Right ventricle myocardium inferior (tissue), 1 donor: ENCODE measurements around the gene TMEM163. TPM values are rescaled to one million over a fixed set of nuclear protein-coding genes. Genes with fewer than 3 reads are reported as not detected.

ENCODE experiments used
- ATAC-seq: fragments of 200-7000 bp; cut with Tn5 transposase; one replicate; pipeline ENCODE4 v1.9.1; 2020; ENCODE audit warnings: mild to moderate bottlenecking, moderate library complexity
- DNase-seq: peaks from one replicate; pipeline ENCODE4 v3.0.0; 2021; ENCODE audit errors: missing footprints
- intact Hi-C: fragments of 100-400 bp; cut with DNase I; formaldehyde crosslinking; loops from one replicate; pipeline ENCODE4 v1.11.0; 2022
- total RNA-seq: library from RNA; stranded (reverse); fragmentation: NEBNext Ultra II Directional; extraction: Animal tissue kit (Norgen Biotek cat#: 25700); gene quantifications from one replicate; pipeline ENCODE4 v1.2.1, GENCODE V29; 2021
- donor health status: DM: no; HTN: yes; CAD: no; lungs with severe emphysema.

TMEM163 gene
- total RNA-seq, 1 donor from 2014 or later = 0.46 TPM

DNA sequence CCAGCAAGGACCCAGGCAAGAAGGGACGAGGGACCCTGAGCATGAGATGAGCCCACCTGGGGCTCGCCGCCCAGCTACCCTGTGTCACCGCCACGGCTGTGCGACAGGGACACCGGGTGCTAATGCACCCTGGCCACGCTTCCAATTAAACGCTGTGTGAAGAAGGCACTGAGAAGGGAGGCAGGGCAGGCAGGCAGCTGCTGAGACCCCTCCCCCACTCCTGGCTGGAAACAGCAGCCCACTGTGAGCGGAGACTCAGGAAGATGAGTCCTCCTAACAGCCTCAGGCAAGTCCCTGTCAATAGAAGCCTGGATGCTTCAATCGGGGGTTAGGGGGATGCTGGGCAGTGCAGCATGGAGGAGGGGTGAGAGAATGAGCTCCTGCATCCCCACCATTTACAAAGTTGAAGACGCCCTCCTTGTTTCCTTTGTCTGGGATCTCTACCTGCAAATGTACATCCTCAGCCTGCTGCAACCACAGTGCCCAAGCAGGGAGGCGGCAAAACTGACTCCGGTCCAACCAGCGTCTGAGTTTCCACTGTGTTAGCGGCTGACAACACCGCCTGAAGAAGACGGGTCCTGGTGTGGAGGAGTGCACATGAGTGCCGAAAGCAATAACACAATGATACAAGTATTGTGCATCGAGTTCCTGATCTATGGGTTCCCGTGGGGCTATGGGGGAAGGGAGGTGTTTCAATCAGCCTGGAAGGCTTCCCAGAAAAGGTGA, 12.8 kb downstream of the TMEM163 start:
- ATAC-seq = no peak
- intact Hi-C loops = no loop called here
- peak; percentile 65 for DNase-seq

DNA sequence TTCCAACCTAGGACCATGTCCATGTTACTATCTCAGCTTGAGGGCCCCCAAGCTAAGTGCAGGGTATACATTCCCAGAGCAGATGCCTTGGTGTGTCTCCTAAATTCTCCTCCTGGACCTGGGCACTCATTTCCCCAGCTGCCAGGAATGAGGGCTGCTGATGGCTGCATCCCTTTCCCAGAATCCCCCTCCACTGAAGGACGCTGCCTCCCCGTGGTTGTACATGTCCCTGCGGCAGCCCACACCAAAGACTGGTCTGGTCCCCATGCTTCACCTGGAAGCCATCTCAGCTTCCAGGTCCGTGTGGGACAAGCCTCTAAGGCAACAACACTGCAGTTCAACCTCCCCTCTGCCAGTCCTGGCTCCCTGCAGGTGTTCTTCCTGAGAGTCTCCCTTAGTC, 14.6 kb downstream of the TMEM163 start:
- intact Hi-C loops = no loop called here
- DNase-seq (no peak), ATAC-seq (no peak)

DNA sequence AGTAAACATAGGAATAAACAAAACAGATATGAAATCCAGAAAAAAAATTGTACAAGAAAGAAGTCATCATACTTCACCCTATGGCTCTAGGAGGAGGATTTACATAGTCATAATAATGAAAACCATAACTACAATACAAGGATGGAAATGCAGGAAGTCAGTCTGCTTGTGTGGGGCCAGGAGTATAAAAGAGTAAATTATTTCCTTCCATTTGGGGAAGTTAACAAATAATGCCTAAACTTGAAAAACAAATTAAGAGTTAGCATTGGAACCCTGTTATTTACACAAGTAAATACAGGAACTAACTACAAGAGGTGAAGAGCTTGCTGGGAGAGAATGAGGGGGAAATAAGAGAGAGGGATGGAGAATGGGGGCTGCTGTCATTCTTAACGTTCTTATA, 15.4 kb downstream of the TMEM163 start:
- intact Hi-C loops = no loop called here
- DNase-seq = no peak
- no peak for ATAC-seq

DNA sequence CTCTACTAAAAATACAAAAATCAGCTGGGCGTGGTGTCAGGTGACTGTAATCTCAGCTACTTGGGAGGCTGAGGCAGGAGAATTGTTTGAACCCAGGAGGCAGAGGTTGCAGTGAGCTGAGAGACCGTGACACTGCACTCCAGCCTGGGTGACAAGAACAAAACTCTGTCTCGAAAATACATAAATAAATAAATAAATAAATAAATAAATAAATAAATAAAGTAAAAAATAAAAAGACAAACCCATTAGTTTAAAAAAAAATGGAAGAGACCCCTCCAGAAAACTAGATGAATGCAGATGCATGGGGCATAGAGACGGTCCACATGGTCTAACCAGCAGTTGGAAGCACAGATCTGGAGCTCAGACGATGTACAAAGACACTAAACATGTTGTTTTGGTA, 18.1 kb downstream of the TMEM163 start:
- ATAC-seq = no peak
- intact Hi-C loops = no loop called here

DNA sequence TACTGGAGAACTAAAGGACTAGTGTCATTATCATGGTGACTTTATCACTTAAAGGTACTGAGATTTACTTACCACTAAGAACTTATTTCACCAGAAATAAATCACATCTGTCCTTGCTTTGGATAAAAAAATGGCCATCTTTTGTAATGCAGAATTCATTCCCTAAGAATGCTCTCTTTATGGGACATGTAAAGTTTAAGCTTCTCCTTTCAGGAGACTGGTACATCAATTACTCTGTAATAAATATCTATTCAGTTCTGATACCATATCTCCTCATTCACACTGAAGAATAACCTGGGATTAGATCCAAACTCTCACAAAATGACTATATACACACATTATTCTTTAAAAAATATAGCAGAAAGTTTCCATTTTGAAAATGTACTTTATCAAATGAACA, 24.4 kb downstream of the TMEM163 start:
- DNase-seq (no peak), ATAC-seq (no peak)
- intact Hi-C loops = no loop called here

More for the DNA sequence above, 18.1 kb downstream of the TMEM163 start:
- no peak for DNase-seq

DNA sequence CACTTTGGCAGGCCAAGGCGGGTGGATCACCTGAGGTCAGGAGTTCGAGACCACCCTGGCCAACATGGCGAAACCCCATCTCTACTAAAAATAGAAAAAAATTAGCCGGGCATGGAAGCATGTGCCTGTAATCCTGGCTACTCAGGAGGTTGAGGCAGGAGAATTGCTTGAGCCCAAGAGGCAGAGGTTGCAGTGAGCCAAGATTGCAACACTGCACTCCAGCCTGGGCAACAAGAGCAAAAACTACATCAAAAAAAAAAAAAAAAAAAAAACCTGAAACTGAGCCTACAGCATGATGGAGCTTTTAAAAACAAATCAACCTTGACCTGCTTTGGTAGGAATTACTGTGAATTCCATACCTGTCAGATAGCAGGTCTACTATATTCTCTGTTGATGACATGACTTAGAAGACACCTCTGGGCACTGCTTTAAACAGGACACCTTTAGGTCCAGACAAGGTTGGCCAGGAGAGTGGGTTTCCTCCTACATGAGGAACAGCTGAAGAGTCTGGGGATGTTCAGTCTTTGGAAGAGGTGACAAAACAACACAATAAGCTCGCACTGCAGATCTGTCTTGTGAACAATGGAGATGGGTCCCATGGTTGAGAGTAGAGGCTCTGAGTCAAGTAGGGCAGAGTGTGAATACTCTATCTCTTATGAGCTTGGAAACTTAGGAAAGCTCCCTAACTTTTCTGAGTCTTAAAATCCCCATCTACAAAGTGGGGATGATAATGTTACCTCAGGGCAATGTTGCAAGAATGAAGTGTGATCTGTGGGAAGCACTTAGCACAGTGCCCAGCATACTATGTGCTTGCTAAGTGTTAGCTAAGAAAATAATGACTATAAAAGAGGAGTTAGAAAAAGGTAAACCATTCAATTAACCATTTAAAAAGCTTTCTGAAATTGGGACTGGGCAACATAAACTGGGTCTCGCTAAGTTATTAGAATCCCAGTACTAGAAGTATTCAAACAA, 25.2 kb downstream of the TMEM163 start:
- DNase-seq = no peak
- no peak for ATAC-seq
- intact Hi-C loops = no loop called here

DNA sequence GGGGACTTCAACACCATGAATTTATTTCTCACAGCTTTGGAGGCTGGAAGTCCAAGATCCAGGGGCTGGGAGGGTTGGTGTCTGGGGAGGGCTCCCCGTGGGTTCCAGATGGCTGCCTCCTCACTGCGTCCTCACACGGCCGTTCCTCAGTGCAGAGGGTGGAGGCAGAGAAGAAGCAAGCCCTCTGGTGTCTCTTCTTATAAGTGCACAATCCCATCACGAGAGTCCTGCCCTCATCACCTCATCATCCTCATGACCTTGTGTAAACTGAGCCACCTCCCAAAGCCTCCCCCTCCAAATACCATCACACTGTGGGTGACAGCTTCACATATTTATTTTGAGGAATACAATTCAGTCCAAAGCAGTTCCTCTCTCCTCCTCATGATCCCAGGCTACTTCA, 26.3 kb downstream of the TMEM163 start:
- DNase-seq (no peak), ATAC-seq (no peak)
- intact Hi-C loops = no loop called here

DNA sequence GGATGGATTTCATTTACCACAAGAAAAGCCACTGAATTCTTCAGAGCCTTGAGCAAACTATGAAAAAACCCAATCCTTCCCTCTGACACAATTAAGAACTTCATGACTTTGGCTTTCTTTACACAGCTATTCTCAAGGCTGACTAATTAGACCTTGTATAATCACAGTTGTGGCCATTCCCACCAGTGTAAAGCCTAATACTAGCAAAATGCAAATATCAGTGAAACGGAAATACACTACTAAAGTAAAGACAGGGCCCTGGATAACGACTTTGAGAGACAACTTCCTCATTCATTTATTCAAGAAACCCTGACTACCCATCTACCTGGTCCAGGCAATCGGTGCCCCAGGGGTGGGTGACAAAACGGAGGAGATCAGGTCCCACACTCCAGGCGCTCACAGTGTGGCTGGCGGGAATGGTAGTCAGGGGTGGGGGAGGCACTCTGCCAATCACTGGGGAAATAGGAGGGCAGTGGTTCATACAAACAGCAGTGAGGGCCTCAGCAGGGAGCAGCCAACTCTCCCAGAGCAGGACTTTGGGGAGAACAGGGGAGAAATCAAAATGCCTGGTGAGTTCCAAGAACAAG, 28.1 kb downstream of the TMEM163 start:
- no peak for ATAC-seq
- no peak for DNase-seq
- intact Hi-C loops = no loop called here

DNA sequence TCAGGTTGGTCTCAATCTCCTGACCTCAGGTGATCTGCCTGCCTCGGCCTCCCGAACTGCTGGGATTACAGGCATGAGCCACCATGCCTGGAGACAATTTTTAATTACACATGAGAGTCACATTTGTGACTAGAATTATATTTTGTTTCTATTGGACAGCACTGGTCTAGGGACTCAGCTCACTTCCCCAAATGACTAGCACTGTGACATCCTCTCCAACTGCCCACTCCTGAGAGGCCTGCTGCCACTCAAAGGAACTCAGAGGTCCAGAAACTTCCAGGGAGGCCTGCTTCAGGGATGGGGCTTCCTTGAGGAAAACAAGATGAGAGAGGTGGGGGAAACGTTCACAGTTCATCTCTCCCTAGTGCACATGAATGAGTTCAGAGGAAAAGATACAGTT, 29.5 kb downstream of the TMEM163 start:
- intact Hi-C loops = no loop called here
- ATAC-seq = no peak

DNA sequence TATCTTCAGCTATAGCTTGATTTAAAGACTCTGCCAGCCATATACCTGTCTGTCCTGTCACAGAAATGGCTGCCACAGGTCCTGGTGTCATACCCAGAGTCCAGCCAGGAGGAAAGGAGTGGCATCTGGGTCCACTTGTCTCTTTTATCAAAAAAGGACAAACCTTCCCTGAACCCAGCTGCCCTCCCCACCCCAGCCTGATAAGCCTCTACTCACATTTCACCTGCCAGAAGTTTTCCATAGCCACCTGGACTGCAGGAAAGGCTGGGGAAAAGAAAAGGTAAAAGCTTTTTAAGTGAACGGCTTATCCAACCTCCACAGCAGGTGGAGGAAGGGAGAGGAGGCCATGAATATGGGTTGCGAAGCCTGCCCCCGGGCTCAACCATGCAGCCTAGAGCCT, 32.8 kb downstream of the TMEM163 start:
- intact Hi-C loops = no loop called here
- DNase-seq = no peak
- ATAC-seq = no peak

More for the DNA sequence above, 29.5 kb downstream of the TMEM163 start:
- no peak for DNase-seq

DNA sequence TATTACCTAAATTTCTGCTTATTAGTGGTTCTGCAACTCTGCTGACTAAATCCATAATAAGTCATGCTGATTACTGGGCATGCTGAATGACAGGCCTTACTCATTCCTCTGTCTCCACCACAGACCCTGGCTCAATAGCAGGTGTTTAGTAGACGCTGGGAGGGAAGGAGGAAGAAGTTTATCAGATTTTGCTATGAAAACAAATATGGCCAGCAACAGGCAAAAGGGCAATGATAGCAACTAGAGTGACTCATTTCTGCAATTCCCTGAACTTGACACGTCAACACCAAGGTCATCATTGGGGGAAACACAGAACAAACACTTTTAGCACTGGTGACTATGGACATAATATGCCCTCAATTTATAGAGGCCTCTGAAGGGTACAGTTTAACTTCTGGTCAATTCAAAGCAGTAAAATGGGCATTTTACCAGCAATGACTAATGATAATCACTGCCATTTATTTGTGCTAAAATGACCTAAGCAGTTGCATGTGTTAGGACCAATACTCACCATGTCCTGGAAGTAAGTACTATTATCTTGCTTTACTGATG, 35.2 kb downstream of the TMEM163 start:
- no peak for DNase-seq
- no peak for ATAC-seq
- intact Hi-C loops = no loop called here

DNA sequence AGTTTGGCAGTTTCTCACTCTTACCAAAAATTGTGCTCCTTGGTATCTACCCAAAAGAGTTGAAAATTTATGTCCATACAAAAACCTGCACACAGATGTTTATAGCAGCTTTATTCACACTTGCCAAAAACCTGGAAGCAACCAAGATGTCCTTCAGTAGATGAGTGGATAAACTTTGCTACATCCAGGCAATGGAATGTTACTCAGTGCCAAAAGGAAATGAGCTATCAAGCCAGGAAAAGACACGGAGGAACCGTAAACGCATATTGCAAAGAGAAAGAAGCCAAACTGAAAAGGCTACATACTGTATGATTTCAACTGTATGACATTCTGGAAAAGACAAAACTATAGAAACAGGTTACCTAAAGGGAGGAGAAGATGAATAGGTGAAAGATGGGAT, 36.1 kb downstream of the TMEM163 start:
- intact Hi-C loops = no loop called here
- ATAC-seq (no peak), DNase-seq (no peak)

DNA sequence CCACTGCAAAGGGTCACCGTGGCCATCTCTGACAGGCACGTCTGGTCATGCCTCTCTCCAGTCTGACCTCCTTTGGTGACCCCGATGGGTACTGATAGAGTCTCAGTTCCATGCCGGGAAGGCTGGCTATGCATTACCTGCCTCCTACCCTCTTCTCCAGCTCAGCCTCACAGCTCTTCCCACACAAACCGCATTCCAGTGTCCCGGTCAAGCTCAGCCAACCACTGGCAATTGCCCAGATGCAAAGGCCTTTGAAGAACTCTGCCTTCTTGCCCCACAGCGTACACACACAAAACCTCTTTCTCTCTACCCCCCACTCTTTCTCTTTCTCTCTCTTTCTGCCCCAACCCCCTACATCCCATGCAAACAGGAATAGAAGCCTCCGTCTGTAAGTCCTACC, 37.6 kb downstream of the TMEM163 start:
- intact Hi-C loops = no loop called here
- ATAC-seq = no peak
- no peak for DNase-seq

DNA sequence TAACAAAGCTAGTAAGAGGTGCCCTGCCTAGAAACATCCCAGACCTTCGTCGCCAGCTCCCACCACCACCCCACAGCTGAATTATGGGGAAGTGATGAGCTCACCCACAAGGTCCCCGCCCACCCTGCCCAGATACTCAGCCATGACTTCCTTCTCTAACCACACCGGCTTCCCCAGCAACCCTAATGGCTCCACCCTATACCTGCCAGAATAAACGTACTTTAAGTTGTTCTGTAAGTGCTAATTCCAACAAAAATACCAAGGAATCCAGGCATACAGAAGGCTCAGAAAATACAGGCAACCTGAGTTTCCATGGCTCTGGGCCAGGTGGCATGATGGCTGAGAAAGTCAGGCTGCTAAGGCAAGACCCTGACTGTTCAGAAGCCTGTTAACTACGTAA, 39.1 kb downstream of the TMEM163 start:
- intact Hi-C loops = no loop called here
- ATAC-seq (no peak), DNase-seq (no peak)

DNA sequence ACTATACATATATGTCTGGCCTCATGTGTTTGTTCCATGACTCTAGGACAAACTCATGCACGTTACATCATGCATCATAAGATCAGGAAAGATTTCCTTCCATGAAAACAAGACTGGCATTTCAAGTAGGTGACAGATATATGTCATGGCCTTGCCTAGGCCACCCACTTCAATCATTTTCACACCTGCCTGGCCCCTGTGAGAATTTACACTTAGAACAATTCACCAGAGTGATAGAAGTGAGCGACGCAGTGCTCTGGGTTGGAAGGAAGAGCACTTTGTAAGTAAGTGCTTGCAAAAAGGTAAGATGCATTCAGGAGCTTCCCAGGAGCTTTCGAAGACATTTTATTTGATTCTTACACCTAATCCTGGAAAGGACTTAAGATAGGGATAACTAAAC, 39.5 kb downstream of the TMEM163 start:
- DNase-seq (no peak), ATAC-seq (no peak)
- intact Hi-C loops = no loop called here

DNA sequence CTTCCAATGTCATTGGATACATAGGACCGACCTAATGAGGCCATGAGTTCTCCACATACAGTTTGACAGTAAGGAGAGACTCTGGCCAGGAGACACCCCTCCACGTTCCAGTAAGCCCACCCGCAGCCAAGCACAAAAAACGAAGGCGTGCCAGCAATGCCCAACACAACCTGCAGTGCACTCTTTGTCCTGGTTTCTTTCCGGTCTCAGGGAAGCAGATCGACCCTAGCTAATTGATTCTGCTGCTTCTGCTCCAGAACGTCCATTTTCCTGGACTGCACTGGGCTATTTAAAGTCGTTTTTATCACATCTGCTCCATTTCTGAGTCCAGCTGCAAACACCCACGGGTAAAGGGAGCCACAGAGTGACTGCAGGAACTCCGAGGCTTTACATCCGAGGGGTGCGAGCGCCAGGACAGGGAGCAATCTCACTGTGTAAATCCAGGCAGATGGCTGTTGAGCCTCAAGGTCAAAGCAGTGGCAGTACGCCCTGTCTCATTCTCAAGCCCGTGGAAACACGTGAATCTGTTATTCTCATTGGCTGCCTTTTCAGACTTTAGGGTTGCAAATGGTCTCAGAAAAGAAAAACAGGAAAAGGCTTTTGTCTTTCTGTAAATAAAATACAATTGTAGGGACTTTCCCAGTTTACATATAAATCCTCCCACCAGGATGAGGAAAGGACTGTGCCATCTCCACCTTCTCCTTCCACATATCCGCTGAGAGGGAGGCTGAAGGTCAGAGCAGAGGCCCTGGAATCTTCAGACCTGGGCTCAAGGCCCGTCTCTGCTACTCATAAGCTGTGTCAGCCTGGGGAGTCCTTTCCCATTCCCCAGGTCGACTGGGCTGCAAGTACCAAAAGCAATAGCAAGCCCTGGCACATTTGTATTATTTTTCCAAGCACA, 40.7 kb downstream of the TMEM163 start:
- DNase-seq = no peak

DNA sequence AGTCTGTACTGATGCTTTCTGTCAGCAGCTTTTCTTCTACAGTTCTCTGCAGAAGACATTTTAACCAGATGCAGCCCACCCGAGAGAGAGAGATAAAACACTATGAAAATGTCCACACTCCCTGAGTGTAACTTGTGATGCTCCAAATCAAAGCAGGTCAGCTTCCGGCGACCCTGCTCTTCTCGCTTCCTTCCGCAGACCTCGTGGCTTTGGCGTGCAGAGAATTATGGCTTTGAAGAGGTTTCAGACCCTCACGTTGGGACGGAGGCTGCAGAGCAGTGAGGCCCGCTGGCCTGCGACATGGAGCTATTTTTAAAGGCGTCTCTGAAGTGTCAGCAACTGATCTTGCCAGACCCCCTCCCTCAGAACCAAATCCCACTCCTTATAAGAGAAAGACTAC, 41.8 kb downstream of the TMEM163 start:
- no peak for DNase-seq
- intact Hi-C loops = no loop called here
- no peak for ATAC-seq

More for the DNA sequence above, 40.7 kb downstream of the TMEM163 start:
- intact Hi-C loops = no loop called here
- no peak for ATAC-seq

DNA sequence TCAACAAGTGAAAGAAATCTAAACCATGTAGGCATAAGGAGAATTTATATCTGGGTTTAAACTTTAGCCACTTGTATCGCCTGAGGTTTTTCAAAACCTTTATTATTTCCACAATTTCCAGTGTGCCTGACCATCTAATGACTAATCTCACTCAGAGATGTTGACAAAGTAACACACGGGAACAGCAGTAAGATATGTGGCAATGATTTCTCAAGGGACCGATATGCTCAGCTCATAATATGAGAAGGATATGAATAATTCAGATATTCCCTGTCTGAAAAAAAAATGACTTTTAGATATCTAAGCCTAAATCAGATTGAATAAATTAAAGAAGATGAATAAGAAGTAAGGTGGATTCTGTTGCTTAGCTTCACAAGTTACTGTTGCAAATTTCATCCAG, 43.5 kb downstream of the TMEM163 start:
- no peak for DNase-seq
- intact Hi-C loops = no loop called here
- ATAC-seq = no peak

DNA sequence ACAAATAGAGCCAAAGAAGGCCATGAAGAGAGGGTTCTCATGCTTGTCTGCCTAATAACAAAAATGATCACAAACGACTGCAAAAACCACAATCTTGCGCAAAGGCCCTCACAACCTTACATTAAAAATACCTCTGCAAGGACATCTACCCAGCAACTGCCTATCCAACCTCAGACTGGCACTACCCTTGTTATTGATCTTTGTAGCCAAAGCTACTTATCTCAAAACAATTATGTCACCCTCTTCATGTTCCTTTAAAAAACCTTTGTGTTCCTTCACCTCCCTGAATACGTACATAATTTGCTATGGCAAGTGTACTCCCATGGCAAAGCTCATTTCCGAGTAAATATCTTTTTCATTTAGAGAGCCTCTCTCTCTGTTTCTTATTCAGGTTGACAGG, 44.1 kb downstream of the TMEM163 start:
- DNase-seq (no peak), ATAC-seq (no peak)
- intact Hi-C loops = no loop called here
